Left hindlimb (tissue), 1 donor: Measurements from ENCODE around the gene ARAF.
"Not testable (repeated sequence)": the region's sequence is repeated elsewhere in the genome, so short reads cannot be mapped to it uniquely, and the experiment has no call there.

Experiments
- DNase-seq: peaks from one replicate; pipeline ENCODE4 v3.0.0-alpha.2; 2018

Gene ARAF

DNA sequence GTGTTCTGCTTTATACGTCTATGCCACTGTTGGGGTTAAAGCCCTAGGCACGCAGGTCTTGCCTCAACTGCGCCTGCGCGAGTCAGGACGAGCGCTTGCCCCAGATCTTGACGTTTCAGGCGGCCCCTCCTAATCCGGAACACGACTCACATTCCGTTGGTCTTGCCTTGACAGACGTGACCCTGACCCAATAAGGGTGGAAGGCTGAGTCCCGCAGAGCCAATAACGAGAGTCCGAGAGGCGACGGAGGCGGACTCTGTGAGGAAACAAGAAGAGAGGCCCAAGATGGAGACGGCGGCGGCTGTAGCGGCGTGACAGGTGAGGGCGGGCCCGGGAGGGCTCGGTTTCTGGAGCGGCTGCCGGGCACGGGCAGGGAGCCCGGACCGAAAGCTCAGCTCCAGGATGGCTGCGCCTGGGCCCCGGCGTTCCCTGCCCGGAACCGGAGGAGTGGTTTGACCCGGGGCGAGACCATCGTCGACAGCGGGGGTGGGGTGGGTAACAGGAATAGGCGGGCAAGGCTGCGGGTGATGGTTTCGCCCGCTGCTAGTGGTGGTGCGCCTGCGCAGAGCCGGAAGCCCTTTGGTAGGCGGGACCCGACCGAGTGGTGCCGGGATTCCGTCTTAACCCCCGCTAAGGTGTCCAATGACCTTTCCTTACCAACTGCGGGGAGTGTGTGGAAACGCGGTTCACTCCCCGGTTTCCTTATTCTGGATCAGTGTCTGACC is at the start of gene ARAF:
Gene ARAF (plus strand): TSS at position 272 of the 725 bp plus-strand sequence. CDS start 1,763 bp downstream, outside the sequence.
- peak; percentile 98 for DNase-seq

DNA sequence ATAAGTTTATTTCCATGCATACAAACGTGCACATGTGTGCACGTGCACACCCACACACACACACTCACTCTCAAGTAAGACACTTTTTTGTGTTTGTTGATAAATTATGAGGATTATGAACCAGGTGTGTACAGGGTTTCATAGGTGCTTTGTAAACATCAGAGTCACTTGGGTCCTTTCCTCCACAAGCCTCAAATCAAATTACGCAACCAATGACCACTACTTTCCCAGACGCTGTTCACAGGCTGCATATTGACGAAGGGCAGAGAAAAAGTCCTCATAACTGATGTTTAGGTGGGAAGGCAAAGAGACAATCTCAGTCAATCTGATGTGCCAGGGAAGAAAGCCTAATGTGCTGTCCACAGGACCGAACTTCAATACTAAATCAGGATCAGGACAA is 48.6 kb upstream of the ARAF start:
- not testable (repeated sequence) for DNase-seq

DNA sequence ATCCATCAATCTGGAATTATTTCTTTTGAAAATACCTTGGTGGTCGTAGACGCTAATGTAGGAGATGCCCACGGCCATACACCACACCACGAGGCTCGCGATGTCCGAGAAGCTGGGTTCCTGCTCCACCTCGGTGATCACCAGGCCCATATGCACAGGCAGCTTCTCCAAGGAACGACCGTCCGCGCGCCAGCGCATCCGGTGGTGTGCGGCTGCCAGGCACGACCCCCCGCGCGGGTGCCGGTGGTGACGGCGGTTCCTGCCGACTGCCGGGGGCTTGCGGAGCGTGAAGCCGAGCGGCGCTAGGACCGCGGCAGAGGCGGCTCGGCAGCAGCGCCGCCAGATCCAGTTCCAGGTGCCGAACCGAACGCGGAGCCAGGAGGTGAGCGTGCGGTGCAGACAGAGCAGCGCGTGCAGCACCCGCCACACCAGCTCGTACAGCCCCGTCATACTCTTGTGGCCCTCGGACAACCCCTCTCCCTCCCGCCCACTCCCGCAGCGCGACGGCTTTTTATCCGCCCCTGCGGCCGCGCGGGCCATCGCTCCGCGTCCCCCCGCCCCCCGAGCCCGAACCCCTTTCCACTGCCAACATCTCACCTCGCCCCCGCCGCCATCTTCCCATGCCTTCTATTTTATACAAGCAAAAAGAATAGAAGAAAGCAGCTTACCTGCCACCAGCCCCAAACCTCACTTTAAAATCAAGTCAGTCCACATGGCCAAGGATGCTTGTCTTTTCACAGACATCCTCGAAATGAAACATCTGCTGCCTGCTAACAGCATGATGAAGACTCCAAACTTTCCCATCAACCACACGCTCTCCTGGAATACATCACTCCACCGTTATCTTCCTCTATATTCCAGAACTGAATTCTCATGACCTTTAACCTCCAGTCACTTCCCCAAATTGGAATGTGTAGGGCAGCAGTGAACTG is 47.7 kb upstream of the ARAF start:
- not testable (repeated sequence) for DNase-seq

DNA sequence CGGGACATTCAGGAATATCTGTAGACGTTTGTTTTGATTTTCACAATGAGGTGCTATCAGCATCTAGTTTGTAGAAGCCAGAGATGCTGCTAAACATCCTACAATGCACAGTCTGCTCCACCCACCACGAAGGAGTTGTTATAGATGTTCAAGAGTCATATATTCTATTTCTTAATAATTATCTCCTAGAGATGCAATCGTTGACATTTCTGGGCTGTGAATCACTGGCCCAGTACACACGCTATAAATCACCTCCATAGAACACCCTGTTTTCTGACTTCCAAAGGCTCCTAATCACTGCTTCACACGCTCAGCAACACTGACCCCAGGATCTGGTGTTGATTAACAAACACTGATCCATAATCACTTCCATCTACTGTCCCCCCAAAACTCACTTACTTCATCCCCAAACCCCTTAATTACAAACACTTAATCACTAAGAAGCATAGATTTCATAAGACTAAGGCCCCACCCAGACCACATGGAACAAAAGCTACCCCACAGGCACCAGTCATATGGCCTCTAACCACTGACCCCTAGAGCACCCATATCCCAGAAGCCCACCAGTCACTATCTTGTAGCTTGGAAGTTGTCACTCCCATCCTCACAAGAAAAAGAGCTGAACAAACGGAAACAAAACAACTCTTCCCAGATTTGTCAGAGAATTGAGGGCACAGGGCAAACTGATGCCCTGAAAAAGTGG is 46.3 kb upstream of the ARAF start:
- no peak for DNase-seq

DNA sequence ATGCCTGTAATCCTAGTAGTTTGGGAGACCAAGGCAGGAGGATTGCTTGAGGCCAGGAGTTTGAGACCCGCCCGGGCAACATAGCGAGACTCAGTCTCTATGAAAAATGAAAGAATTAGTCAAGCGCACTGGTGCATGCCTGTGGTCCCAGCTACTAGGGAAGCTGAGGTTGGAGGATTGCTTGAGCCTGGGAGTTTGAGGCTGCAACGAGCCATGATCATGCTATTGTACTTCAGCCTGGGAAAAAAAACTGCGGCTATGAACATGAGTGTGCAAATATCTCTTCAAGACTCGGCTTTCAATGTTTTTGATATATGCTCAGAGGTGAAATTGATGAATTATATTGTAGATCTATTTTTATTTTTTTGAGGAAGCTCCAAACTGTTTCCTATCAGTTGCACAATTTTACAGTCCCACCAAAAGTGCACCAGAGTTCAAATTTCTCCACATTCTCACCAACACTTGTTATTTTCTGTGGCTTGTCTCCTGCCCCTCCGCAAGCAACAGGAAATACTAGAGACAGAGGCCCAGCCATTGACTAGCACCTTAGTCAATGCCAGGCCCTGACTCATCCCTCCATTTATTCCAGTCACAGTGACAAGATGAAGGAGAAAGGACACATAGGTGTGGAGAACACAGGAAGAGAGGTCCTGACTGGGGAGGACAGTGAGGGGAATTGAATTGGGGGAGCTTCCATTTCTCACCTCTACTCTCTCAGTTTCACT is 44.9 kb upstream of the ARAF start:
- no peak for DNase-seq

DNA sequence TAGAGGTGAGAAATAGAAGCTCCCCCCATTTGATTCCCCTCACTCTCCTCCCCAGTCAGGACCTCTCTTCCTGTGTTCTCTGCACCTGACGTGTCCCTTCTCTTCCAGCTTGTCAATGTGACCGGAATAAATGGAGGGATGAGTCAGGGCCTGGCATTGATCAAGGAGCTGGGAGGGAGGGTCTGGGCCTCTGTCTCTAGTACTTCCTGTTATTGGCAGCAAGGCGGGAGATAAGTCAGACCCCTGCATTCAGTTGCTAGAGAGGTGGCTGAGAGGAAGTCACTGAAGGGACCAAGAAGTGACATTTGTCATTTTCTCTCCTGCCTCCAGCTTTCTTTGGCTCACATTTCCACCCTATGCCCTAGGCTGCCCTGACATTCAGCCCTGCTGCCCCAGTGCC is 42.9 kb upstream of the ARAF start:
- no peak for DNase-seq

DNA sequence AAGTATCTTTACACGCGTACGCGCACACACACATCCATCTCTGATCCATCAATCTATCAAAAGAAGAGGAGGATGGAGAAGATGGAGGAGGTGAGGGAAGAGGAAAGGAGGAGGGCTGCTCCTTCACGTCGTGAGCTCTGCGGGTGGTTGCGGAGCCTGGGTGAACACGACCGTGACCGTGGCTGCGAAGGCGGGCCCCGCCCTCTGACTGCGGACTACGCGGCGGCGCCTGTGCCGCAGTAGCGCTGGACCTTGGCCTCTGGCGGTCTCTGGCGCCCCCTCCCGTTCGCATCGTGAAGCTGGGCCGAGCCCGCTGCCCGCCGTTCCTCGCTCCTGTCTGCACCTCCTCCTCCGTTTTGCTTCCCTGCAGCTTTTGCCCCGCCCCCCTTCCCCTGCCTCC is 37.7 kb upstream of the ARAF start:
- peak; percentile 88 for DNase-seq

DNA sequence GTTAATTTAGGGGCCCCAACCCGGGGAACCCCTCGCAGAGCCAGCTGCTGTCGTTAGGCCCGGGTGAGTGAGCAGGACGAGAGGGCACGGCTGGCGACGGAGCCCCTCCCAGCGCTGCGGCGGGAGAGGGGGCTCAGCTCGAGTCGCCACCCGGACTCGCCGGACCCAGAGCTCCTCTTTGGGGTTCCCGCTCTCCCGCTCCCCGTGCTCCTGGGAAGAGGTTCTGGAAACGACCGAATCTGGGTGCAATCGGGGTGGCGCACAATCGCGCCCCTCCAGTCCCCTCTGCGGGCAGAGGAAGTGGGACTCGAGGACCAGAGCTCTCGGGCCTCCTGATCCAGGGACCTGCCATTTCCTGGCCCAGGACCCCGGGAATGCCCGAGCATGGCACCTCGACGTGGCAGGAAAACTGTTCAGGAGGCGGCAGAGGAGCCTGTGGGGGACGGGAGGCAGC is 37.3 kb upstream of the ARAF start:
- no peak for DNase-seq

DNA sequence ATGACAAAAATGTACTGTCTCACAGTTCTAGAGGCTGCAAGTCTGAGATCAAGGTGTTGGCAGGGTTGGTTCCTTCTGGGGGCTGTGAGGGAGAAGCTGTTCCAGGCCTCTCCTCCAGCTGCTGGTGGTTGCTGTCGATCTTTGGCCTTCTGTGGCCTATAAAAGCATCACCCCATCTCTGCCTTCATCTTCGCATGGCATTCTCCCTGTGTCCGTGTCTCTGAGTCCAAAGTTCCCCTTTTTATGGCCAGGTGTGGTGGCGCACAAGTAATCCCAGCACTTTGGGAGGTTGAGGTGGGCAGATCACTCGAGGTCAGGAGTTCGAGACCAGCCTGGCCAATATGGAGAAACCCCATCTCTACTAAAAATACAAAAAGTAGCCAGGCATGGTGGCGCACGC is 31.5 kb upstream of the ARAF start:
- DNase-seq: no peak

DNA sequence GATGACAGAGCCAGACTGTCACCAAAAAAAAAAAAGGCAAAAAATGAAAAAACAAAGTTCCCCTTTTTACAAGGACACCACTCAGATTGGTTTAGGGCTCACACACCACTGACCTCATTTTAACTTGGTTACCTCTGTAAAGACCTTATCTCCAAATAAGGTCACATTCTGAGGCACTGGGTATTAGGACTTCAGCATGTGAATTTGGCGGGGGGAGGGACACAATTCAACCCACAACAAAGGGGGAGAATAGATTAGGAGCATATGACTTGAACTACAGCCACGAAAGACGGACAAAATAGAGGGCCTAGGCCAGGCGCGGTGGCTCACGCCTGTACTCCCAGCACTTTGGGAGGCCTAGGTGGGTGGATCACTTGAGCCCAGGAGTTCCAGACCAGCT is 31.0 kb upstream of the ARAF start:
- DNase-seq: no peak

DNA sequence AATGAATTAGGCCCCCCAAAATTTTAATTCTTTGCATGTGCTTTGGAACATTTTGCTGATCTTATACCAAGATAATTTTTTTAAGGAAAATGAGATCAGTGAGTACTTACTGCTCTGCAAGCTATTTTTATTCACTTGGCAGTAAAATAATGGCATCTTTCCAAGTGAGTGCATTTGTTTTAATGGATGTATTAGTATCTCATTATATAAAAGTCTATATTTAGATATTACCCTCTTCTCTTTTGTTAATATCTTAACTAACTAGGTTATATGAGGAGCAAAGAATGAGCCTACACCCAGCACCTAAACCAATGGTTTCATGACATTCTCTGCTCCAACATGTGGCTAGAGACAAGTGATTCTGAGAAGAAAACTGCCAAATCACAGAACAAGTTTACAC is 21.1 kb upstream of the ARAF start:
- DNase-seq: no peak

DNA sequence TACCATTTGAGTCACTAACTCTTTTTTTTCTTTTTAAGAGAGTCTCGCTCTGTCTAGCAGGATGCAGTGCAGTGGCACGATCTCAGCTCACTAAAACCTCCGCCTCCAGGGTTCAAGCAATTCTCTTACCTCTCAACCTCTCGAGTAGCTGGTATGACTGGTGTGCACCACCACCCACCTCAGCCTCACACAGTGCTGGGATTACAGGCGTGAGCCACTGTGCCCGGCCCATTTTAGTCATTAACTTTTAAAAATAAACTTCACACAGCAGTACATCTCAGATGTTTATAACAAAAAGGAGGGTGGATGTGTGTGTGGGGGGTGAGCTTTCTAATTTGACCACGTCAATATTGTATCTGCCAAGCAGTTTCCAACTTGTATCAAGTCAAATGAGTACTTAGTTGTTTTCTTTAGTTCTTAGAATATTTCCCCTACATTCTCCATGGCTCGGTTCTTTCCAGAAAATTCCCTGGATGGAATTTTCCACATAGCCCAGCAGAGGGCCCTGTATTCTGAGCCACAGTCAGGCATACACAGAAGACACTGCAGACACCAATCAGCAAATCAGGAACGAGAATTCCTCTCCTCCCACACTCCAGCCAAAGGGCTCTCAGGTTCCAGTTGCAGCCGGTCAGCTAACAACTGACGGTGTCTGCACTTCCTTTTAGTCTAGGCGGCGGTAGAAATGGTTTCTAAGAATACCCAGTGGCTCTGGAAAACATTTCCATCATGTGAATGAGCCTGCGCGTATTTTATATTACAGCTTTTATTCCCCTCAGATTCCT is 20.1 kb upstream of the ARAF start:
- DNase-seq: peak; percentile 89

DNA sequence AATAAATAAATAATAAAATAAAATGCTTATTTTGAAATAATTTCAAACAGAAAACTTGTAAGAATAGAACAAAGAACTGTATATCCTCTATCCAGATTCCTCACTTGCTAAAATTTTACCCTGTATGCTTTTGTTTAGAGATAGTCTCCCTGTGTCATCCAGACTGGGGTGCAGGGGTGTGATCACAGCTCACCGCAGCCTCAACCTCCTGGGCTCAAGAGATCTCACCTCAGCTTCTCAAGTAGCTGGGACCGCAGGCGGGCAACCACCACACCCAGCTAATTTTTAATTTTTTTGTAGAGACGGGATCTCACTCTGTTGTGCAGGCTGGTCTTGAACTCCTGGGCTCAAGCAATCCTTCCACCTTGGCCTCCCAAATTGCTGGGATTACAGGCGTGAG is 17.5 kb upstream of the ARAF start:
- DNase-seq: no peak

DNA sequence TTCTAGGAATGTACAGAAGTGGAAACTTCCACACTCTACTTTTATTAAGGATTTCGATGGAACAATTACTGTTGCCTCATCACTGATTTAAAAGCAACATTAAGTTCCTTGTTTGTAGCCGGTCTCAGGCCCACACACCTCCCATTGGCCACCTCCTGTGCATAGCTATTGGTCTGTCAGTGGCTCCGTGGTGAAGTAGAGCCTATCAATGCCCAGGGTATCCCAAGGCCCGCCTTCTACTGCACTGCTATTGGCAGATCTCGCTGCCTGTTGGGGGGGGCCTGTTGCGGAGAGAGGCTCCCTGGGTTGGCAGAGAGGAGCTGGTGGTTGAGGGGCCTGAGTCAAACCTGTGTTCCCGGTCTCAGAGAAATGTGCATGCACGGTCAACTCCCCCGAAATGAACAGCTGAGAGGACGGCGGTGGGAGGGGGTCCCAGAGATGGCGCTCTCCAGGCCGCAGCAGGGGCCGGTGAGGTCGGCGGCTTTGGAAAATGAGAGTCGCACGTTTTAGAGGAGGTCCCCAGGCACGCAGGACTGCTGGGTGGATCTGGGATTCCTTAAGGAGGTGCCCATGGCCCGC is 4.9 kb upstream of the ARAF start:
- DNase-seq: peak; percentile 92

DNA sequence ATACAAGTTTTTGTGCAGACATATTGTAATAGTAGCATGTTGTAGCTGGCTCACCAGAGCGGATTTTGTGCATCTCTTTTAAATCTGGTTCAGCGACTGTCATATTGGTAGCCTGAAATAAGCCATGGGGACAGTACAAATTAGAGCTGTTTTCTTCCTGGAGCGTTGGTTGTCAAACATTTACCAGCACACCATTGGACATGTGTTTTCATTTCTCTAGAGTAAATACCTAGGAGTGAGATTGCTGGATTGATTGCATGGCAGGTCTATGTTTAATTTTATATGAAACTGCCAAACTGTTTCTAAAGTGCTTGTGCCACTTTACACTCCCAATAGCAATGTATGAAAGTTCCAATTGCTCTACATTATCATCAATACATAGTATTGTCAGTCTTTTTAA is 2.6 kb upstream of the ARAF start:
- no peak for DNase-seq

DNA sequence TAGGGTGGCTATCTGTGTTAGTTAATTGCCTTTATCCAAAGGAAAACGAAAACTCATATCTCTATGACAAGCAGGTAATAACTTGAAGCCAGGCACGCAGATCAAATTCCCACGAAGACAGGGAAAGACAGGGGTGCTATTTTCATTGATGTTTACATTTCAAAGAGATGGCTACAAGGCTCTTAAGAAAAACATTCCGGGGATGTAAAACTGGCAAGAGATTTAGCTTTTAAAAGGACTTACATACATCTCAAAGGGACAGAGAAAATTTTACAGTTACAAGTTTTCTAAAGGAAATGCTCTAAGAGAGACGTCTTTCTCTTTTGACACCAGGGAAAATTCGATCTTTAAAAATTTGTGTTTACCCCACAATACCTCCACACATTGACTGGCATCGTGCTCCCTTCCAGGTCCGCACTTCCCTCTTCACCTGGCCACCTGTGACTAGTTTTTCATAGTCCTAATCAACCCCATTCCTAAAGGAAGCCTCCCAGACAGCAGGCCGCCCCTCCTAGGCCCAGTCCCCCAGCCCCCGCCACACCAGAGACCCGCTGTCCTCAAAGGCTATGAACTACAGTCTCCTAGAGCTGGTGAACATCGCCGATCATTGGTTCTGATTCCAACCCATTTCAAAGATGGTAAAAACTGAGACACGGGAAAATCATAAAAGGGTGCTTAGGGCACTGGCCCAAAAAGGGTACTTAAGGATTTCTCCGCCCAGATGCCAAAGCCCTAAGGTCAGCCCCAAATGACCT is 649 bp upstream of the ARAF start:
- no peak for DNase-seq

DNA sequence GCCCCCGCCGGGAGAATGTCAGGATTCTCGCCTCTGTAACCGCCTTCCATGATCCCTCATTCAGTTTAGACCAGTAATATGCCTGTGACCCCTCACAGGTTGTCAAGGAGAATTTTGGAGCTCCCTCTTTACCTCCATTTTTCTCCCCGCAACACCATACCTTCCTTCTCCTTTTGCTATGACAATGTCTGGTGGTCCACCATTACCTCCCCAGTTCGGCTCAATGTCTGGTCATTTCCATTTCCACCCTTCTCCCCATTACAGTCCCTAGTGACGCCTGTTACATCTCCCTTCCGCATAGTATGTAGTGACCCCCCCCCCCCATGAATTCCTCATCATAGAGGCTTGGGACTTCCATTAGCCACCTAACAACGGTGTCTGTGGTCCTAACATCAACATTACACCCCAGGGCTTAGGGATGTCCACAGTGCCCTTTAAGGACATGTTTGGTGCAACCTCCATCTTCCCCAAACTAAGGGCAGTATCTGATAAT is 700 bp downstream of the ARAF start:
- DNase-seq: no peak

DNA sequence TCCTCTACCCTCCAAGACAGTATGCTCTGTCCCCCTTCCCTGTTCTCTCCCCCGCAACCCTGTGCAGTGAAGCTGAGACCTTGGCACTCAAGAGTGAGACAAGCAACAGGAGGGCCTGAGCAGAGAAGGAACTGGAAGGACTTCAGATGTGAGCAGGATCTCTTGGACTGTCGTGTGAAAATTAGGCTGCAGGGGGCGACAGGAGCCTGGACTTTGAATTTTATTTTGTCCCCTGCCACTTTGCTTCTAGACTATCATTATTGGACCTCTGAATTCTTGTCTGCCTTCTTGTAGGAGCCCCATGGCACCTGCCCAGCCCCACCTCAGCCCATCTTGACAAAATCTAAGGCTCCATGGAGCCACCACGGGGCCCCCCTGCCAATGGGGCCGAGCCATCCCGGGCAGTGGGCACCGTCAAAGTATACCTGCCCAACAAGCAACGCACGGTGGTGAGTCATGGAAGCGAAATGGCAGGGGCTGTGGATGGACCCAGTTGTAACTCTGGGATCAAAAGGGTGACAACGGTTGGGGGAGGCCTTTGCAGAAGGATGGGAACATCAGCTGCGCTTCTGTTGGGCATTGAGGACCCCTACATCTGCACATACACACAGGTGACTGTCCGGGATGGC is 1.7 kb downstream of the ARAF start:
- no peak for DNase-seq

DNA sequence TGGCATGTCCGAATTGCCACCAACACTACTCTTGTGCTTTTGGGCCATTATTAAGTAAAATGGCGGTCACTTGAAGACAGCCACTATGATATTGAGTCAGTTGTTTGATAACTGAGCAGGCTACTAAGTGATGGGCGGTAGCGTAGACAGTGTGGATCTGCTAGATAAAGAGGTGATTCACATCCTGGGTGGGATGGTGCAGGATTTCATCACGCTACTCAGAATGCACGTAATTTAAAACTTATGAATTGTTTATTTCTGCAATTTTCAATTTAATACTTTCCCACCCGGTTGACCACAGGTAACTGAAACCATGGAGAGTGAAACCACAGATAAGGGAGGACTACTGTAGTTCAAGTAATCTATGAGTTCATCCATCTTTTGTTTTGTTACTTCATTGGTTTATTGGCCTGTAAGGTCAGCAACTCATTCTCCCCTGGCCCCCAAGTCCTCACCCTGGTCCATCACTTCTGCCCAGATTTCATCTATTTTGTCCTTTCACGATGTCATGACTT is 2.9 kb downstream of the ARAF start:
- DNase-seq: no peak
